CD4-positive, alpha-beta memory T cell (primary cell): ENCODE results near the gene MCOLN3. TPM values are rescaled to one million over a fixed set of nuclear protein-coding genes. Genes with fewer than 3 reads are reported as not detected.
"Not testable (repeated sequence)": the region's sequence is repeated elsewhere in the genome, so short reads cannot be mapped to it uniquely, and the experiment has no call there.

Source experiments
- CTCF ChIA-PET: fragments of 350-600 bp; sonication (Branson Sonifier 250); formaldehyde crosslinking; loops from one replicate; lab custom pipeline; 2021; ENCODE audit warnings: inconsistent platforms; ENCODE audit not compliant: partially characterized antibody; lab: Charles Lee
- POLR2A ChIA-PET: fragments of 350-600 bp; sonication (Branson Sonifier 250); formaldehyde crosslinking; loops from one replicate; lab custom pipeline; 2021; ENCODE audit not compliant: partially characterized antibody; lab: Charles Lee
- DNase-seq, 5 donors: peaks; one replicate each; pipeline versions ENCODE4 v3.0.0 to v3.0.0-alpha.2; 2020 to 2022; ENCODE audit warnings: mixed read lengths in 1 of 5
- H3K27ac ChIP-seq: one replicate; pipeline ENCODE4 v1.7.0; 2013; ENCODE audit warnings: low read depth, low read length
- H3K27me3 ChIP-seq: 2 replicates; pipeline ENCODE4 v1.7.0; 2013; ENCODE audit warnings: mild to moderate bottlenecking, low read length, moderate library complexity; ENCODE audit not compliant: insufficient read depth
- H3K36me3 ChIP-seq: 2 replicates; pipeline ENCODE4 v1.7.0; 2013; ENCODE audit warnings: mild to moderate bottlenecking, low read length, moderate library complexity; ENCODE audit not compliant: insufficient read depth
- H3K4me1 ChIP-seq: 2 replicates; pipeline ENCODE4 v1.7.0; 2013; ENCODE audit warnings: mild to moderate bottlenecking, low read length, moderate library complexity; ENCODE audit not compliant: insufficient read depth
- H3K4me3 ChIP-seq, 2 donors: one replicate each; pipeline ENCODE4 v1.7.0; 2013; ENCODE audit warnings: low read length in 2 of 2, mild to moderate bottlenecking in 1 of 2
- H3K9me3 ChIP-seq, 2 donors: one replicate each; pipeline ENCODE4 v1.7.0; 2013; ENCODE audit warnings: low read length in 2 of 2, control low read depth in 1 of 2; ENCODE audit not compliant: control insufficient read depth in 1 of 2
- H3K27ac Mint-ChIP-seq, 7 donors: one replicate each; pipeline ENCODE4 v1.8.0; 2020 to 2021; ENCODE audit warnings: mixed read lengths in 7 of 7, mild to moderate bottlenecking in 6 of 7, inconsistent platforms in 3 of 7, moderate library complexity in 3 of 7
- H3K27me3 Mint-ChIP-seq, 2 donors: one replicate each; pipeline ENCODE4 v1.8.0; 2020 to 2021; ENCODE audit warnings: mixed read lengths in 2 of 2
- H3K36me3 Mint-ChIP-seq, 2 donors: one replicate each; pipeline ENCODE4 v1.8.0; 2020 to 2021; ENCODE audit warnings: mixed read lengths in 2 of 2, inconsistent platforms in 1 of 2, mild to moderate bottlenecking in 1 of 2
- H3K4me1 Mint-ChIP-seq, 4 donors: one replicate each; pipeline ENCODE4 v1.8.0; 2020 to 2021; ENCODE audit warnings: mixed read lengths in 4 of 4, mild to moderate bottlenecking in 1 of 4
- H3K4me3 Mint-ChIP-seq, 8 donors: one replicate each; pipeline ENCODE4 v1.8.0; 2020 to 2021; ENCODE audit warnings: mixed read lengths in 8 of 8, mild to moderate bottlenecking in 7 of 8, moderate library complexity in 6 of 8, inconsistent platforms in 3 of 8
- H3K9me3 Mint-ChIP-seq, 8 donors: one replicate each; pipeline ENCODE4 v1.8.0; 2020 to 2021; ENCODE audit warnings: mixed read lengths in 8 of 8, mild to moderate bottlenecking in 5 of 8, inconsistent platforms in 3 of 8, moderate library complexity in 1 of 8
- intact Hi-C: fragments of 100-400 bp; cut with micrococcal nuclease; formaldehyde crosslinking; loops from one replicate; pipeline ENCODE4 v1.15.1; 2023
- polyA plus RNA-seq, 2 donors: library from polyadenylated mRNA; unstranded; fragments of 300-500 nt; fragmentation: Illumina TruSeq; gene quantifications; one replicate each; pipeline ENCODE4 v1.2.3, GENCODE V29; 2021
- total RNA-seq, 2 experiments: library from RNA; stranded (reverse); gene quantifications; one replicate each; pipeline ENCODE4 v1.2.3, GENCODE V29; 2021

MCOLN3 gene
- total and polyA plus RNA-seq, 4 experiments from 2014 or later = 0.80 to 4.3 (median 2.2) TPM

DNA sequence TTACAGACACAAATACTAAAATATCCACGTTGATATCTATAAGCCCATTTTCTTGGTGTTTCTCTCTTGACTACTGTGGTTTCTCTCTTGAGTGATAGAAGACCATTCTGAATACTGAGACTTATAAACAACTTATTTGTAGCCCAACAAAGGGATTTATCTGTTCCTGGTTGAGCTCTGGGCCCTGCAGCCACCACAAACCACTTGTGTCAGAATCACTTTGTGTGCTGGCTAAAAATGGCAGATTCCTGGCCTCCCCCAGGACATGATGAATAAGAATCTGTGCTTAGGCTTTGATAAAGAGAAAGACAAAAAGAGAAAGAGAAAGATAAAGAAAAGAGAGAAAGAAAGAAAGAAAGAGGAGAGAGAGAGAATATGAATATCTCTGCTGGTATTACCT is 32.5 kb downstream of the MCOLN3 start:
- POLR2A ChIA-PET = no interaction called here

DNA sequence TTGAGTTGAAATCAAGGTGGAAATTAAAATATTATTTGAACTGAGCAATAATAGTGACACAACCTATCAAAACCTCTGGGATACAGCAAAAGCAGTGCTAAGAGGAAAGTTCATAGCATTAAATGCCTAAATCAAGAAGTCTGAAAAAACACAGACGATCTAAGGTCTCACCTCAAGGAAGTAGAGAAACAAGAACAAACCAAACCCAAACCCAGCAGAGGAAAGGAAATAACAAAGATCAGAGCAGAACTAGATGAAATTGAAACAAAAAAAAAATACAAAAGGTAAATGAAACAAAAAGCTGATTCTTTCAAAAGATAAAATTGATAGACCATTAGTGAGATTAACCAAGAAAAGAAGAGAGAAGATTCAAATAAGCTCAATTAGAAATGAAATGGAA is 42.7 kb downstream of the MCOLN3 start:
- H3K4me1 ChIP-seq, H3K27ac ChIP-seq, H3K4me3 ChIP-seq, intact Hi-C loops, CTCF ChIA-PET, H3K9me3 ChIP-seq, H3K27me3 ChIP-seq, H3K36me3 ChIP-seq: not testable (repeated sequence)
- POLR2A ChIA-PET = interaction anchor here (0.9 to 1.6 kb wide), 4 partner anchors 10 to 13 kb away, joined by 3 to 5 read pairs (median 3); no protein-coding TSS in a partner anchor
- peaks cover 2 to 45% (median 35%) of the 10 kb centered on the region in 8 donors for H3K9me3 Mint-ChIP-seq
- peaks cover 8 to 26% (median 19%) of the 10 kb centered on the region in 4 donors for H3K4me1 Mint-ChIP-seq
- H3K36me3 Mint-ChIP-seq = peaks cover 19 to 20% of the 10 kb centered on the region in 2 donors
- peaks cover 13 to 17% of the 10 kb centered on the region in 2 donors for H3K27me3 Mint-ChIP-seq
- peak in 3 of 5 donors; percentile 21 to 42 (median 34) for DNase-seq
- peak overlapping the region in 6 of 8 donors; percentile 35 to 82 (median 68) for H3K4me3 Mint-ChIP-seq
- H3K27ac Mint-ChIP-seq = peak overlapping the region; percentile 3 to 88 (median 43)

More for the DNA sequence above, 32.5 kb downstream of the MCOLN3 start:
- Histone ChIP-seq H3K4me1 (no peaks in the 10 kb centered on the region), H3K9me3 (no peaks in the 10 kb centered on the region), H3K36me3 (no peaks in the 10 kb centered on the region), H3K27me3 (no peaks in the 10 kb centered on the region), H3K27ac (no peak overlapping the region), H3K4me3 (no peak overlapping the region)
- peak overlapping the region in 1 of 8 donors; percentile 7 for H3K4me3 Mint-ChIP-seq
- peaks cover 0 to 9% (median 5%) of the 10 kb centered on the region in 4 donors for H3K4me1 Mint-ChIP-seq
- DNase-seq = no peak
- peaks cover 0 to 5% (median 0%) of the 10 kb centered on the region in 8 donors for H3K9me3 Mint-ChIP-seq
- CTCF ChIA-PET = no interaction called here
- no peak overlapping the region for H3K27ac Mint-ChIP-seq
- intact Hi-C loops = no loop called here
- peaks cover 0 to 5% of the 10 kb centered on the region in 2 donors for H3K27me3 Mint-ChIP-seq
- H3K36me3 Mint-ChIP-seq = no peaks in the 10 kb centered on the region

DNA sequence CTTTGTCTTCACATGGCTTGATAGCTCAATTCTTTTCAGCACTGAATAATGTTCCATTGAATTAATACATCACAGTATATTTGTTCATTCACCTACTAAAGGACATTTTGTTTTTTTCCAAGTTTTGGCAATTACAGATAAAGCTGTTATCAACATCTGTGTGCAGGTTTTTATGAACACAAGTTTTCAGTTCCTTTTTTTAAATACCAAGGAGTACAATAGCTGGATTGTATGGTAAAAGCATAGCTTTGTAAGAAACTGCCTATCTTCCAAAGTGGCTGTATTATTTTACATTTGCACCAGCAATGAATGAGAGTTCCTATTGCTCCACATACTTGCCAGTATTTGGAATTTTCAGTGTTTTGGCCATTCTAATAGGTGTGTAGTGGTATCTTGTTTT is 46.6 kb downstream of the MCOLN3 start:
- POLR2A ChIA-PET = interaction anchor here (0.7 kb wide), 1 partner anchor 25 kb away, joined by 3 read pairs; no protein-coding TSS in a partner anchor
- Histone ChIP-seq H3K27me3 (no peaks in the 10 kb centered on the region), H3K4me1 (peaks cover 28% of the 10 kb centered on the region), H3K36me3 (no peaks in the 10 kb centered on the region), H3K27ac (no peak overlapping the region), H3K4me3 (no peak overlapping the region), H3K9me3 (no peaks in the 10 kb centered on the region)
- Mint-ChIP-seq H3K4me1 (peaks cover 16 to 44% (median 28%) of the 10 kb centered on the region in 4 donors), H3K4me3 (no peak overlapping the region), H3K9me3 (peaks cover 0 to 34% (median 23%) of the 10 kb centered on the region in 8 donors), H3K27me3 (peaks cover 3 to 16% of the 10 kb centered on the region in 2 donors), H3K36me3 (peaks cover 14 to 17% of the 10 kb centered on the region in 2 donors), H3K27ac (no peak overlapping the region)
- CTCF ChIA-PET = interaction anchor here (1.4 to 3.2 kb wide), 4 partner anchors 26 to 258 kb away, joined by 4 to 14 read pairs (median 7); partner anchors contain the start of gene C1orf52
- DNase-seq = no peak
- intact Hi-C loops = no loop called here

DNA sequence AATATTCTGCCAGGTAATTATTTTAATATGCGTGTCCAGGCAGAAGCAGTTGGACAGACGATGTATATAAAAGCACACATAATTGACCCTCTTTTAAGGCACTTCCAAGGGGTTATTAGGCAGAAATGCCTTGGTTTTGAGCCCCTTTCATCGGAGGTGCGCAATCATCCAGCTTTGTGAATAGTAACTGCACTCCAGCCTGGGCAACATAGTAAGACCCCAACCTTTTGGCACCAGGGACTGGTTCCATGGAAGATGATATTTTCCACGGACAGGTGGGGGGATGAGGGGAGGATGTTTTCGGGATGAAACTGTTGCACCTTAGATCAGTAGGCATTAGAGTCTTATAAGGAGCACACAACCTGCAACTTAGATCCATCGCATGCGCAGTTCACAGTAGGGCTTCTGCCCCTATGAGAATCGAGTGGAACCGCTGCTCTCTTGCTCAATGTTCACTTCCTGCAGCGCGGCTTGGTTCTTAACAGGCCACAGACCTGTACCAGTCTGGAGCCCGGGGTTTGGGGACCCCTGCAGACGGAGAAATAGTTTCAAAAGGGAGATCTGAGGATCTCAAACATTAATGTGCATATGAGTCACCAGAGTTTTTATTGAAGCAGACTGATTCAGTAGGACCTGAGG is 49.5 kb downstream of the MCOLN3 start:
- Mint-ChIP-seq H3K4me3 (peak overlapping the region; percentile 67 to 98 (median 87)), H3K36me3 (peaks cover 6 to 11% of the 10 kb centered on the region in 2 donors), H3K9me3 (peaks cover 0 to 10% (median 3%) of the 10 kb centered on the region in 8 donors), H3K27ac (peak overlapping the region; percentile 3 to 91 (median 88)), H3K4me1 (peaks cover 21 to 57% (median 29%) of the 10 kb centered on the region in 4 donors), H3K27me3 (peaks cover 4 to 17% of the 10 kb centered on the region in 2 donors)
- ChIA-PET POLR2A (interaction anchor here (1.2 to 1.3 kb wide), 2 partner anchors 29 to 54 kb away, joined by 6 to 7 read pairs; no protein-coding TSS in a partner anchor), CTCF (interaction anchor here (1.0 kb wide), 2 partner anchors 54 to 57 kb away, joined by 3 to 4 read pairs; no protein-coding TSS in a partner anchor)
- peak overlapping the region; percentile 50 for H3K27ac ChIP-seq
- intact Hi-C loops = loop anchor here (1.0 to 5.0 kb wide), 2 partner anchors 53 to 204 kb away; partner anchors contain the start of gene SYDE2
- no peaks in the 10 kb centered on the region for H3K9me3 ChIP-seq
- H3K36me3 ChIP-seq = no peaks in the 10 kb centered on the region
- peak overlapping the region; percentile 1 to 82 for H3K4me3 ChIP-seq
- peak; percentile 36 to 80 (median 41) for DNase-seq
- H3K4me1 ChIP-seq = peaks cover 45% of the 10 kb centered on the region
- peaks cover 4% of the 10 kb centered on the region for H3K27me3 ChIP-seq

DNA sequence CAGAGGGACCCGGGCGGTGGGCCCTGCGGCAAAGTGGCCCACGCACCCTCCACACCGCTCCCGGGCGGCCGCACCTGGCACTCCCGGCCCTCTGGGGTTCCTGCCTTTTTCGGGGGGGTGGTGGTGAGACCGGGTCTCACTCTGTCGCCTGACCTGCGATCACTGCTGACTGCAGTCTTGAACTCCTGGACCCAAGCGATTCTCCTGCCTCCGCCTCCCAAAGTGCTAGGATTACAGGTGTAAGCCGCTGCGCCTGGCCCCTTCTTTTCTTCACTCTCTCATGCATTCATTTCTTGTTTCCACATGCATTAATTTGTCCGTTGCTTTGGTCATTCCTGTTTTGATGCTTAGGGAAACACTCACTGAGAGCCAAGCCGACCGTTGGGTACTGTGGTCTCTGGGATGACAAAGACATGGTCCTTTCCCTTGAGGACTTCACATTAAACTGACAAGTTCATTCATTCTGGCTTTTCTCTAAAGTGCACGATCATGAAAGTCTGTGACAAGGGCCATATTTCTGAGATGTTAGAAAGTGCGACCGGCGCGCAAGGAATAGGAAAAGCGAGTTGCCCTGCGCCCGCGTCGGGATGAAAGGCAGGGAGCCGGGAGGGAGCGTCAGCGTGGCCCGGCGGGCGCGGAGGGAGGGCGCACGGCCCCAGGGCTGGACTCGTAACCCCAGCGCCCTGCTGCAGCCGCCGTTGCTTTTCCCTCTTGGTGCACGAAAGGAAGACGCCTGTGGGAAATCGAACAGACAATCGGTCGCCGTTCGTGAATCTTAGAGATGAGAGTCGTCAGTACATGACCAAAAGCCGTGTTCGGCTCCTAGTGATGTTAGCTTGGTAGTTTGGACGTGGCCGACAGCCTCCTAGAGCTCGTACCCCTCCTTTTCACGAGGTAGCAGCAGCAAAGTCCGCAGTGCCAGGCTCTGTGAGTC is 50.4 kb downstream of the MCOLN3 start:
- Mint-ChIP-seq H3K27ac (peak overlapping the region in 6 of 7 donors; percentile 38 to 91 (median 76)), H3K4me3 (peak overlapping the region; percentile 80 to 98 (median 89)), H3K36me3 (peaks cover 6 to 8% of the 10 kb centered on the region in 2 donors), H3K9me3 (peaks cover 0 to 3% (median 0%) of the 10 kb centered on the region in 8 donors), H3K27me3 (peaks cover 4 to 17% of the 10 kb centered on the region in 2 donors), H3K4me1 (peaks cover 25 to 61% (median 33%) of the 10 kb centered on the region in 4 donors)
- peaks cover 50% of the 10 kb centered on the region for H3K4me1 ChIP-seq
- no peaks in the 10 kb centered on the region for H3K9me3 ChIP-seq
- no peaks in the 10 kb centered on the region for H3K36me3 ChIP-seq
- intact Hi-C loops = loop anchor here (1.0 to 5.0 kb wide), 5 partner anchors 29 to 307 kb away; partner anchors contain the start of genes C1orf52, SSX2IP and SYDE2
- peak in 2 of 5 donors; percentile 19 to 44 for DNase-seq
- peak overlapping the region; percentile 60 to 82 for H3K4me3 ChIP-seq
- POLR2A ChIA-PET = interaction anchor here (1.2 to 1.3 kb wide), 2 partner anchors 30 to 53 kb away, joined by 6 to 7 read pairs; no protein-coding TSS in a partner anchor
- peak overlapping the region; percentile 50 for H3K27ac ChIP-seq
- peaks cover 4% of the 10 kb centered on the region for H3K27me3 ChIP-seq
- CTCF ChIA-PET = interaction anchor here (1.0 kb wide), 2 partner anchors 53 to 56 kb away, joined by 3 to 4 read pairs; no protein-coding TSS in a partner anchor

DNA sequence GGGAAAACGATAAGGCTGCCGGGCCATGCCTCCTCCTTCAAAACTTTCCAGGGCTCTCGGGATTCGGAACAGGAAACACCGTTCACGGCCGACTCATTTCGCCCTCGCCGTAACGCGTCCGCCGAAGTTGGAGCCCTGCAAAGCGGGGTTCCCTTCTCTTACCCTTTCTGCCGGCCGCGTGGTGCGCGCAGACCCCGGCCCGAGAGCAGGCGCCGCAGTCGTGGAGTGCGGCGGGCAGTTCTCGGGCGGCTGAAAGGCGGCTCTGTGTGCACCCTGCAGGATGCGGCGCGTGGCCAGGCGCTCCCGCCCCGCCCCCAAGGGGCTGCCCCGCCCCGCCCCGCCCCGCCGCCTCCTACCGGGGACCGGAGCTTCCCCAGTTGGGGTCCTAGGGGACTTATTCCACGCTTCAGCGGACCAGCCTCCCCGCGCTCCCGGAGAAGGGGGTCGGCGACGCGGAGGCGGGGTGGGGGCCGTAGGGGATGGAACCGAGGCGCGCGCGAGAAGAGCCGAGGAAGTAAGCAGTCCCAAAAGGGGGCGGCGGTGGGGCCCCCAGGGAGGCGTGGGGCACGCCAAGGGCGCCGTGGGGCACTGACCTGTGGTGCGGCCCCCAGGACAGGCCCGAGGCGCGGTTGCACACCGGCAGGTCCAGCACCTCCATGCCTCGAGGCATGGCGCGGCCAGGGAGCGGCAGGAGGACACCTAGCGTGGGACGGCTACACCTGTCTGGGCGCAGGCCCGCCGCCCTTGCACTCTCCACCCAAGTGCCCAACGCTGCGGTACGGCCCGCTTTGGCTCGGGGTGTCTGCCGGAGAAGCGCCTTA is 51.2 kb downstream of the MCOLN3 start, which contains the start of gene MCOLN2:
Gene MCOLN2 (minus strand): TSS at position 268 of the 821 bp plus-strand sequence. CDS start 241 bp downstream, at position 27.
- H3K4me1 ChIP-seq = peaks cover 56% of the 10 kb centered on the region
- H3K9me3 ChIP-seq = no peaks in the 10 kb centered on the region
- peaks cover 4% of the 10 kb centered on the region for H3K27me3 ChIP-seq
- H3K36me3 ChIP-seq = no peaks in the 10 kb centered on the region
- Mint-ChIP-seq H3K4me1 (peaks cover 30 to 67% (median 39%) of the 10 kb centered on the region in 4 donors), H3K9me3 (no peaks in the 10 kb centered on the region), H3K27ac (peak within 1 kb of the TSS; percentile 51 to 88 (median 76)), H3K4me3 (peak within 1 kb of the TSS; percentile 81 to 98 (median 89)), H3K27me3 (peaks cover 3 to 17% of the 10 kb centered on the region in 2 donors), H3K36me3 (peaks cover 3 to 7% of the 10 kb centered on the region in 2 donors)
- peak within 1 kb of the TSS; percentile 82 to 86 for H3K4me3 ChIP-seq
- POLR2A ChIA-PET = interaction anchor here (1.1 to 2.2 kb wide), 2 partner anchors 49 to 52 kb away, joined by 4 to 9 read pairs; no protein-coding TSS in a partner anchor
- DNase-seq = peak; percentile 42 to 58 (median 52)
- intact Hi-C loops = loop anchor here (1.0 to 5.0 kb wide), 5 partner anchors 30 to 306 kb away; partner anchors contain the start of genes C1orf52, SSX2IP and SYDE2
- CTCF ChIA-PET = interaction anchor here (1.7 kb wide), 1 partner anchor 31 kb away, joined by 5 read pairs; no protein-coding TSS in a partner anchor
- H3K27ac ChIP-seq = peak within 1 kb of the TSS; percentile 50
